ENCODE measurements around the gene TDRD3. TPM values are rescaled to one million over a fixed set of nuclear protein-coding genes. Genes with fewer than 3 reads are reported as not detected.

TDRD3 gene
- total RNA-seq = 32.4 and 35.4 TPM in 2 replicates

GRCh38 chr13:60396783-60397703 lies at the start of gene TDRD3:
TSS of gene TDRD3 (plus strand) at chr13:60397220. CDS start at chr13:60397365, 145 bp downstream.

Small RNAs within 50 kb of the gene (small RNA-seq; reads per million reads assigned to genes)
- not detected for gene RNA5SP31

Other genes with a start within 250 kb of the TDRD3 start
- 8.4 and 9.4 TPM in 2 replicates for gene DIAPH3, start 233.3 kb upstream of the TDRD3 start, total RNA-seq